ENCODE measurements around the gene ANKFN1. TPM values are rescaled to one million over a fixed set of nuclear protein-coding genes. Genes with fewer than 3 reads are reported as not detected.

Gene ANKFN1
- total RNA-seq, 1 experiment from 2014 or later: not detected

GRCh38 chr17:56150649-56151048, 2.6 kb upstream of the ANKFN1 start:
- TF ChIP-seq CTCF (conservative IDR thresholded peaks at IDR 0.05): no peak
- Histone ChIP-seq H2BK15ac (ENCODE audit: low read depth, low read length) (no peak overlapping the region), H3K23me2 (ENCODE audit: insufficient read length, low read depth, low read length, poor library complexity, severe bottlenecking) (no peaks in the 10 kb centered on the region), H3K56ac (ENCODE audit: insufficient read length, low read depth, low read length) (no peak overlapping the region), H3K4ac (ENCODE audit: low read depth, low read length) (no peak overlapping the region), H3K79me1 (ENCODE audit: insufficient read depth, low read depth, low read length, poor library complexity, severe bottlenecking) (no peaks in the 10 kb centered on the region), H3K4me1 (ENCODE audit: insufficient read depth, low read length) (no peaks in the 10 kb centered on the region), H4K20me1 (ENCODE audit: control insufficient read depth, insufficient read depth, insufficient read length) (no peaks in the 10 kb centered on the region), H3K14ac (ENCODE audit: insufficient read depth, low read length) (no peak overlapping the region), H3K9ac (ENCODE audit: extremely low read depth, insufficient read length, low read length) (no peak overlapping the region), H3K79me2 (ENCODE audit: insufficient read depth, low read length) (no peaks in the 10 kb centered on the region), H2AK5ac (ENCODE audit: insufficient read length, low read length) (no peak overlapping the region), H4K8ac (replicated peaks; ENCODE audit: insufficient read length, low read depth, low read length) (no peak overlapping the region), H3K23ac (ENCODE audit: insufficient read length, low read depth, low read length) (no peak overlapping the region), H3K4me2 (ENCODE audit: insufficient read depth, insufficient read length, low read length) (no peak overlapping the region), H2BK5ac (ENCODE audit: insufficient read length, low read length) (no peak overlapping the region), H2BK20ac (ENCODE audit: low read depth, low read length, poor library complexity, severe bottlenecking) (no peak overlapping the region), H3K18ac (ENCODE audit: insufficient read length, low read depth, low read length) (no peak overlapping the region), H4K91ac (ENCODE audit: insufficient read length, low read depth, low read length) (no peak overlapping the region), H3K27ac (ENCODE audit: insufficient read length, low read depth, low read length) (no peak overlapping the region), H2BK120ac (ENCODE audit: low read depth, low read length, poor library complexity, severe bottlenecking) (no peak overlapping the region), H3K9me3 (ENCODE audit: control insufficient read depth, low read depth, low read length) (no peaks in the 10 kb centered on the region), H3K27me3 (ENCODE audit: insufficient read depth, low read length) (no peaks in the 10 kb centered on the region), H3T11ph (ENCODE audit: low read length) (no peak overlapping the region), H2AFZ (ENCODE audit: low read length) (no peak overlapping the region), H2BK12ac (ENCODE audit: insufficient read length, low read depth, low read length) (no peak overlapping the region), H4K5ac (ENCODE audit: insufficient read length, low read depth, low read length) (no peak overlapping the region)
- Mint-ChIP-seq H3K27me3 (ENCODE audit: low read depth) (no peaks in the 10 kb centered on the region; the same call in none of the 2 replicates), H3K27ac (no peak overlapping the region), H3K9me3 (peaks cover 3 to 11% of the 10 kb centered on the region in 2 experiments), H3K4me3 (no peak overlapping the region), H3K4me1 (peaks cover 0 to 6% of the 10 kb centered on the region in 2 experiments; a peak in 3 of 4 replicates), H3K36me3 (ENCODE audit: insufficient read depth in 1 of 3, low read depth in 3 of 3) (peaks cover 0 to 3% (median 0%) of the 10 kb centered on the region in 3 experiments; a peak in 3 of 7 replicates)
- 100% methylated on average over 1 of the region's 4 CpGs for WGBS (ENCODE audit: extremely low coverage, insufficient read length, low lambda C conversion rate)
- no peak for DNase-seq
